HuH-7.5 (cell line): ENCODE data around the gene DGUOK.
A peak's percentile ranks its signal among the peaks of the same experiment; 100 is the strongest.

ENCODE experiments used
- DNase-seq: peaks from one replicate; pipeline ENCODE4 v3.0.0; 2011; ENCODE audit warnings: low spot score

Gene DGUOK

DNA sequence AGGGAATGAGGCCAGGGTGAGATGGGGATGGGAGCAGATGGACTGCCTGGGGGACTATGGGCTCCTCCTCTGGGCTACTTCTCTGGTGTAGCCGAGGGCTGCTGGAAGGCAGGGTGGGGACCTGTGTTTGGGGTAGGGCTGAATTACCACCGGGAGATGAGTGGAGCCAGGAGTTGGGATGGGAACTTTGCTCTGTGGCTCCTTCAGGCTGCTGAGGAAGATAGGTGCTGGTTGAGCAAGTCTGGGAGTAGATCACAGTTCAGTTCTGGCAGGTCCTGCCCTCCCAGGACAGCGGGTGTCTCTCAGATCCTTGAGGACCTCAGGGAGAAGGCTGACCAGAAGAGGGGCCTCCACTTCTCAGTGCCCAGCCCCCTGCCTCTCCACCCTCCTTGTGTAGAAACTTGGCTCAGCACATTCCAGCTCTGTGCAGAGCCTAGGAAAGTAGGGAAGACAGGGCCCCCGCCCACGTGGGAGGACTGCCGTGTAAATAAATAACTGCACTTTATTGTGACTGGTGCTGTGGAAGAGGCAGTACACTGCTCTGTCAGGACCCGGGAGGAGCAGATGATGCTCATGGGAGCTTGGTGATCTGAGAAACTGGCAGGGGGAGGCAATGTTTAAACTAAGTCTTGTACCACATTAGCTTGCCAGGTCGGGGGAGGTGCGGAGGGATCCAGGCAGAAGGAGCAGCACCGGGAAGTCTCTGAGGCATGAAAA, 73.4 kb downstream of the DGUOK start:
- DNase-seq: no peak

DNA sequence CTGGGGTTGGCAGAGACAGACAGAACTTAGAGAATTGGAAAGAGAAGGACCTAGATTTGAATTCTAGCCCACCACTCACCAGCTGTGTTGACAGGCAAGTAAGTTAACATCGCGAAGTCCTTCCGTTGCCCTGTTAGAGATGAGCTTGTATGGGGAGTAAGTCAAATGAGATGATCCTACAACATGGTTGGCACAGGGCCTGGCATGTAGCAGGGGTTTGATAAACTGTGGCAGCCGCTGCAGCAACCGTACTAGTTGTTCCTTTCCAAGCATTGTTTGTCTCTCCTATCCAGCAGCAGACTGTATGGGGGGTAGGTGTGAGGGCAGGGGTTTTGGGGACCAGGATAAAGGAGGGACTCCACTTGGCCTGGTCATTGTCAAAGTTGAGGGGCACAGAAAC, 74.0 kb downstream of the DGUOK start:
- DNase-seq: no peak

DNA sequence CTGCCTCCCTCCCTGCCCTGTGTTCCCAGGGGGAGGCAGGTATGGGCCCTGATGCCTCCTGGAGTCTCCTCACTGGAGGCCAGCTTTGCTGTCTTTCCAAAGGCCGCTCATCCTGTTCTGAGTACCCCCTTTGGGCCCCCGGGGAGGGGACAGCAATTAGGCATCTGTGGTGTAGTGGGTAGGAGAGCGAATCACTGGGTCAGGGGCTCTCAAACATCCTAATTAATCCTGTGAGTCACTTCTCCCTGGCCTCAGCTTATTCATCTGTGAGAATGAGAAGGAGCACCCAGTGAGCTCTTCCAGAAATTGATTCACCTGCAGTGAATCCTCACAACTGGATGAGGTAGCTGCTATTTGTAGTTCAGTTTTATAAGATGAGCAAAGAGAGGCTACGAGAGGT, 74.4 kb downstream of the DGUOK start:
- DNase-seq: no peak

DNA sequence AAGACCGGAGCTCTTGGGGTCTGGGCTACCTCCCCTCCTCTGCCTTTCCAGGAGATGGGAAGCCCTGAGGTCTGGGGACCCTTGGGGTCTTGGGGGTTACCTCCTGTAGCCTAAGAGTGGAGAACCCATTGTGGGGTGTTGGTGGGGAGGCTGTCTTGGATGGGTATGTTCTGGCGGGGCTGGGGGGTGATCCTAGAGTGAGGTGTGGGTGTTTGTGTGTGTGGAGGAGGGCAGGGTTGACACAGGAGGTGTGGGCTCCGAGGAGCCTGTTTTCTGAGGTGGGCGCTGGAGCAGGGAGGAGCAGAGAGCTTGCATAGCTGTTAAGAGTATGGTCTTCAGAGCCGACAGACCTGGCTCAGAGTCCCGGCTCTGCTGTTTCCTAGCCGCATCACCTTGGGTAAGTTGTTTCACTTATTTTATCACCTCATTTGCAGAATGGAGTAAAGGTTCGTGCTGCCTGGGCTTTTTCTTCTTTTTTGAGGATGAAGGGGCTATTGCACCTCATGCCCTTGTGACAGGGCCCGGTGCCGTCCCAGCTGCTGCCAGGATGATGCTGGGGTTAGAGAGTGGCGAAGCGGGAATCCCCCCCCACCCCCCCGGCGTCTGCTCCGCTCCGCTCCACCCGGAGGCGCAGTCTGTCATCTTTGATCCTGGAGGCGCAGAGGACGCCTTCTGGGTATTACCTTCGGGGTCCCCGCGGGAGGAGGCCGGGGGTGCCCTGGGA, 75.3 kb downstream of the DGUOK start:
- no peak for DNase-seq

DNA sequence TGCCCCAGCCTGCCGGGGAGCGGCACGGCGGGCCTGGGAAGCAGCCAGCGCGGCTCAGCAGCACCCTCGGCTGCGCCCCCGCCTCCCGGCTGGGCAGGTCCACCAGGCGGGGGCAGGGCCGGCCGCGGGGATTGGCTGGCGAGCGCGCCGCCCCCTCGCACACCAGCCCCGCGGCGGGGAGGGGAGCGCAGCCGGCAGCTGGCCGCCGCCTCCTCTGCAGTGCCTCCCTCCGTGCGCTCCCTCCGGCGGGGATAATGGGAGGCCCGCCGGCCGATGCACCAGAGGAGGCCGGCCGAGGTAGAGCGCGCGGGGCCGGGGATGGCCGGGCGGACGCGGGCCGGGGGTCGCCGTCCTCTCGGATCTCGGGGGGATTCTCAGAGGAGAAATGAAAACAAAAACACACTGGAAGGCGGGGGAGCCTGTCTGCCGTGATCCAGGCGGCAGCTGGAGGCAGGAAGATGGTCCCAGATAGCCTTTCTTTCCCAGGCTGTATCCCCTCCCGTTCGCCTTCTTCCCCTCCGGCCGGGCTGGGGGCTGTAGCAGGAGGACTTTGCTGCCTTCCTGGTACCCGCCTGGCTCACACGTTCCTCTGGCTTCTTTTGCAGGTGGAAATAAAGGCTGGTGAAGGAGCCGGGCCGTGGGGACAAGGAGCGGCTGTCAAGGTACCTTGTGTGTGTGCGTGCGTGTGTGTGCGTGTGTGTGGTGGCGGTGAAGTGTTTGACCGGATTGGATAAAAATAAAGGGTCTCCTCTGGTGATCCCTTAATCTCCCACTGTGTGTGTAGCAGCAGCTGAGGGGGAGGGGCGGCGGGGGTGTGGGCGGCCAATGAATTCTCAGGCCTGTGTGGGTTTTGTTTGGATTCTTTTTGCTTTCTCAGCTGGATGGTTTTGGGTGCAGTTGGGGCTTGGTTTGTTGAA, 76.1 kb downstream of the DGUOK start:
- DNase-seq: peak; percentile 80

DNA sequence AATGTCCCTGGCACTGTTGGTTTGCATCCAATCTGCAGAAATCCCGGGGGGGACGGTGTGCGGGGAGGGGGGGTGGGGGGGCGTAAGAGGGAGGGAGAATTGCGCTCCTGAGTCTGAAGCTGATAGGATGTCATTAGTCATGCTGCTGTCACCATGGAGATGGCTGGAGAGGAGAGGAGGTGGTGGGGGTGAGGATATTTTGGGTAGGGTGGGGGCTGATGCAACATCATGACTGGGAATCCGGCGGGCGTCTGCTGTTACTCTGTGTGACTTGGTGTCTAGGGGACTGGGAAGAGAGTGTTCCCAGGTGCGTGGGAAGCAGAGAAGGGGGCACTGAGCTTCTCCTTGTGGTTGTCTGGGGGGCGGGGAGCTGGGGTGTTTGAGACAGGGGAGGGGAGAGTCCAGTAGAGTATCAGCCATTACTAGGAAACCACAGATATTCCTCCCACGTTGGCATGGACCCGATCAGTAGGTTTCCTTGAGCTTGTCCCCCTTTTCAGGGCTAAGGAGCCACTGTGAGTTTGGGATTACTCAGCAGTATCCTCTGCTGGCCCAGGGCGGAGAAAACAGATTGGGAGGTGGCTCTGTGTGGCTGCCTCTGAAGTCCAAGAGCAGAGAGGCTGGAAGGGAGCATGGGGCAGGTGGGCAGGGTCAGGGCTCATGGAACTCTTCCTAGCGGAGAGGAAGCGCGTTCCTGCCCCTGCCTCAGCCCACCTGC, 77.0 kb downstream of the DGUOK start:
- DNase-seq: no peak

DNA sequence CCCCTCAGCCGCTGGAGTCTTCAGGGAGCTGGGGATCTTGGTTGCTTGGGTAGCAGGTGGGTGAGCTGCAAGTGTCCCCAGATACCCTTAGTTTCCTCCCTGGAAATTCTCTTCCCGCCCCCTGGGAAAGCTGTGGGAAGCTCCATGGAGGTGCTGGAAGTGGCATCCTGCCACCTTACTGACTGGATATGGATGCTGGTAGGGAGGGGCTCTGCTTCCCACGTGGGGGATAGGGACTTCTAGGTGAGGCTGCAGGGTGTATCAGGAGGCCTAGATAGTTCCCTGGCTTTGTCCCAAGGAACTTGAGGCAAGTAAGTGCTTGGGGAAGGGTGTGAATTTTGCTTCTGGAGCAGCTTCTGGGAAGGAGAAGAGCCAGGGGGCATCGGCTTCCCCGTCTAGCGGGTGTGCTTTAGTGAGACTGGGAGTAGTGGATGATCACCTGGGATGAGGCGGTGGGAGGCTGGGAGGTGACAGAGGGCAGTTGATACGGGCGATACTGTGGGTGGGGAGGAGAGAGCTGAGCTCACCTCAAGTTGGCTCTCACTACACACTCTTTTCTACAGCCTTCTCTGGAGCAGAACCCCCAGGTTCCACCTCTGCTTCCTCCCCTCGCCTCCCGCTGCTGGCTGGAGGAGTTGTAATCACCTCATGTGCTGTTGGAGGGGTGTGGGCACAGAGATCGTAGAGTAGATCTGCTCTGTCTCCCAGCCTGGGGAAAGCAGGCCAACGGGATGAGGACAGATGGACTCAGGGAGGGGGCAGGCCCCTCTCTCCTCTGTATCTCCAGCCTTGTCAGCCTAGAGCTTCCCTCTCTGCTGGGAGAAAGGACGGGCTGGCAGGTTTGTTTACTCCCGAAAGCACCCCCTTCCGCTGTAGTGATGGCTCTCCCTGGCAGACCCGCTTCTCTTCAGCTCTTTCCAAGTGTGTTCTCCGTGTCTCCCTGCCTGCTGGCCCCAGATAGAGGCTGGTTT, 77.8 kb downstream of the DGUOK start:
- DNase-seq: no peak

DNA sequence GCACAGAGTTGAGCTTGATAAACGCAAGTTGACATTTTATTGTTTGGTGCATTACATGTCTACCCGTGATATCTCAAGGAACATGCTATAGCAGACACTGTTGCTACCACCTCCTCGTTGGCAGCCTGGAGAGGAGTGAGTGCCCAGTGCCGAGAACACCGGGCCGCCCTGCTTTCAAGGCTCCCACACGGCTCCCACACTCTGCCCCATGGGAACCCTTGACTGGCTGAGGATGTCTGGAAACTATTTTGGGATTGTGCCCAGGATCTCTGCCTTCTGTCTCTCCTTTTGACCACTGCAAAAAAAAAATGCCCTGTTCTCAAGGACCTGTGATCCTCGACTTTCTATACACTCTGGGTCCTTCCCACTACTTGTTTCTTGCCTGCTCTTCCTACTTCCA, 79.1 kb downstream of the DGUOK start:
- DNase-seq: no peak

DNA sequence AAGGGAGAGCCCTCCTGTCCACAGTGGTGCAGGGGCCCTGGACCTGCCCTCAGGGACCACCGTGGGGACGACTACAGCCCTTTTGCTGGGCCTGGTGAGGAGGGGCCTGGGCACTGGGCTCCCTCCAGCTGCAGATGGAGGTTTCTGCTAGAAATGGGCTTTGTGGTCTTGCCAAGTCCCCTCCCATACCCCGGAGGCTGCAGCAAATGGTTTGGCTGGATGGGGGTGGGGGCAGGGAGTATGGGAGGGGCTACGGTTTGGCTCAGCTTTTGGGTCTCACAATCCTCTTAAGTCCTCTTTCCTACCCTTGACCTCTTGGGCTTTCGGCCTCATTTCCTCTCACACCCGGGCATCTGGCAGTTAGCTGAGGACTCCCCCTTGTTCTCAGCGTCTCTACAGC, 79.8 kb downstream of the DGUOK start:
- DNase-seq: no peak

DNA sequence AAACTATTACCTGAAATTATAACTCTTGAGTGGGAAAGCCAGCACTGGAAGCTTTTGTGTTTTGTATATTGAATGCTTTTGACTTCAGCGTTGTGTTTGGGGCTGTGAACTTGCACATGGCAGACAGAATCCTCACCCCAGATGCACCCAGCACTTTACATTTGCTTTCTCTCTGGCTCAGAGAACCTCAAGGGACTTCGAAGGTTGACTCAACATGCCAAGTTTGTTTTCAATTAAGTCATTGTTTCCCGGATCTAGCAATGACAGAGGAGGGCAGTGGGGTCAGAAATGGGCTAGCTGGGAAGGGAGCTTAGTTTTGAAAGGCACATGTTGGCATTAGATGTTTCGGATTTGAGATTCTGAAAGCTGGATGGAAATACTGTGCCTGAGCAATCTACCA, 80.4 kb downstream of the DGUOK start:
- DNase-seq: no peak

DNA sequence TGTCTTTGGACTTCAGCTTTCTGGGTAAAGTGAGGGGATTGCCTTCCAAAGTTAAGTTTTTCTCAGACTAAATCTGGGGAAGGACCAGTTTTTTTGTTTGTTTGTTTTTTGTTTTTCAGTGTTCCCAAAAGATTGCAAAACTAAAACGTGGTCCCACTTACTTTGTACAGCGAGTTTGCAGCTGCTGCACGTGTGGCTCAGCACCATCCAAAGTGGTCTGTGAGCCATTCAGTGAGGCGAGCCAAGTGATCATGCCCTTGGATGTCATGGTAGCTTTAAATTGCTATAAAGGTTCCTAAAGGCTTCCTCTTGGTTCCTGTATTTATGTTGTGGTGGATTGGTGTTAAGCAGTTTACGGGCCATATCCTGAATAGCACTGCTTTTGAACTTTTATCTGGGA, 81.0 kb downstream of the DGUOK start:
- no peak for DNase-seq
